Esophagus (tissue), 2 donors: ENCODE measurements around the gene LYL1. TPM values are rescaled to one million over a fixed set of nuclear protein-coding genes. Genes with fewer than 3 reads are reported as not detected.

Source experiments
- H3K27ac ChIP-seq, 2 donors: one replicate each; pipeline ENCODE4 v1.5.1; 2013; ENCODE audit warnings: low read depth in 2 of 2, mild to moderate bottlenecking in 2 of 2, inconsistent platforms in 1 of 2, low read length in 1 of 2, moderate library complexity in 1 of 2
- H3K27me3 ChIP-seq, 2 donors: one replicate each; pipeline ENCODE4 v1.6.1; 2013; ENCODE audit warnings: low read length in 2 of 2, control low read depth in 1 of 2, mild to moderate bottlenecking in 1 of 2; ENCODE audit not compliant: insufficient read depth in 2 of 2, control insufficient read depth in 1 of 2
- H3K36me3 ChIP-seq, 2 donors: one replicate each; pipeline ENCODE4 v1.6.1; 2013; ENCODE audit warnings: low read length in 1 of 2; ENCODE audit not compliant: control insufficient read depth in 2 of 2, insufficient read depth in 2 of 2
- H3K4me1 ChIP-seq, 2 donors: one replicate each; pipeline ENCODE4 v1.6.1; 2013; ENCODE audit warnings: low read length in 1 of 2; ENCODE audit not compliant: control insufficient read depth in 2 of 2, insufficient read depth in 2 of 2
- H3K4me3 ChIP-seq, 2 donors: one replicate each; pipeline ENCODE4 v1.5.1; 2013; ENCODE audit warnings: low read length in 2 of 2, mild to moderate bottlenecking in 2 of 2, low read depth in 1 of 2, moderate library complexity in 1 of 2
- H3K9me3 ChIP-seq, 2 donors: one replicate each; pipeline ENCODE4 v1.6.1; 2013; ENCODE audit warnings: mild to moderate bottlenecking in 2 of 2, low read depth in 1 of 2, low read length in 1 of 2, moderate library complexity in 1 of 2; ENCODE audit not compliant: control insufficient read depth in 2 of 2, insufficient read depth in 1 of 2
- WGBS, 2 donors: extraction: QIAGEN DNeasy Blood & Tissue Kit; methylation state at CpG; one replicate each; pipeline ENCODE4 v1.1.7; 2013; 5-methylcytosine and 5-hydroxymethylcytosine counted together
- polyA plus RNA-seq, 2 donors: library from polyadenylated mRNA; stranded (reverse); fragments of 200-250 nt; gene quantifications; one replicate each; pipeline ENCODE4 v1.2.3, GENCODE V29; 2013
- donor health status: healthy with polysubstance abuse.
- donor health status: Bipolar disorder and iron deficiency.

LYL1 gene
- polyA plus RNA-seq, 2 donors: 1.5 to 1.9 TPM

- Histone ChIP-seq H3K36me3 (peaks cover 0 to 17% of the 10 kb centered on the region in 2 donors), H3K4me1 (peaks cover 5 to 6% of the 10 kb centered on the region in 2 donors), H3K4me3 (no peak overlapping the region), H3K27me3 (no peaks in the 10 kb centered on the region), H3K27ac (peak overlapping the region in 1 of 2 donors; percentile 25), H3K9me3 (no peaks in the 10 kb centered on the region)
- WGBS, 2 donors: 51 to 61% methylated on average over 20 of the region's 20 CpGs
Measured at GRCh38 chr19:13069415-13070359, 33.0 kb downstream of the LYL1 start.

- H3K9me3 ChIP-seq: no peaks in the 10 kb centered on the region
- H3K27ac ChIP-seq: no peak overlapping the region
- 61 to 66% methylated on average over 6 of the region's 6 CpGs for WGBS, 2 donors
- no peak overlapping the region for H3K4me3 ChIP-seq
- H3K27me3 ChIP-seq: no peaks in the 10 kb centered on the region
- peaks cover 5 to 6% of the 10 kb centered on the region in 2 donors for H3K4me1 ChIP-seq
- H3K36me3 ChIP-seq: peaks cover 0 to 7% of the 10 kb centered on the region in 2 donors
Measured at GRCh38 chr19:13068085-13068846, 34.4 kb downstream of the LYL1 start.

- Histone ChIP-seq H3K27ac (peak overlapping the region in 1 of 2 donors; percentile 18), H3K4me3 (no peak overlapping the region), H3K9me3 (no peaks in the 10 kb centered on the region), H3K27me3 (no peaks in the 10 kb centered on the region), H3K36me3 (peaks cover 0 to 4% of the 10 kb centered on the region in 2 donors), H3K4me1 (peaks cover 6% of the 10 kb centered on the region in 2 donors)
- 72 to 75% methylated on average over 17 of the region's 17 CpGs for WGBS, 2 donors
Measured at GRCh38 chr19:13066933-13067807, 35.5 kb downstream of the LYL1 start.

GRCh38 chr19:13066226-13066625 lies 36.4 kb downstream of the LYL1 start:
- Histone ChIP-seq H3K27ac (peak overlapping the region in 1 of 2 donors; percentile 42), H3K27me3 (no peaks in the 10 kb centered on the region), H3K36me3 (peaks cover 0 to 5% of the 10 kb centered on the region in 2 donors), H3K4me1 (peaks cover 6 to 11% of the 10 kb centered on the region in 2 donors), H3K4me3 (no peak overlapping the region), H3K9me3 (no peaks in the 10 kb centered on the region)
- 65 to 69% methylated on average over 5 of the region's 5 CpGs for WGBS, 2 donors

GRCh38 chr19:13064092-13064489 lies 38.6 kb downstream of the LYL1 start:
- H3K27me3 ChIP-seq: no peaks in the 10 kb centered on the region
- 43 to 46% methylated on average over 6 of the region's 6 CpGs for WGBS, 2 donors
- peaks cover 6 to 22% of the 10 kb centered on the region in 2 donors for H3K4me1 ChIP-seq
- H3K4me3 ChIP-seq: no peak overlapping the region
- peak overlapping the region in 1 of 2 donors; percentile 29 for H3K27ac ChIP-seq
- H3K9me3 ChIP-seq: no peaks in the 10 kb centered on the region
- peaks cover 0 to 5% of the 10 kb centered on the region in 2 donors for H3K36me3 ChIP-seq

GRCh38 chr19:13063461-13064091 lies 39.1 kb downstream of the LYL1 start:
- Histone ChIP-seq H3K9me3 (no peaks in the 10 kb centered on the region), H3K27me3 (no peaks in the 10 kb centered on the region), H3K4me3 (no peak overlapping the region), H3K36me3 (peaks cover 0 to 3% of the 10 kb centered on the region in 2 donors), H3K27ac (peak overlapping the region in 1 of 2 donors; percentile 29), H3K4me1 (peaks cover 7 to 22% of the 10 kb centered on the region in 2 donors)
- 72 to 74% methylated on average over 5 of the region's 5 CpGs for WGBS, 2 donors

- H3K27me3 ChIP-seq: no peaks in the 10 kb centered on the region
- H3K4me1 ChIP-seq: peaks cover 7 to 22% of the 10 kb centered on the region in 2 donors
- peaks cover 0 to 3% of the 10 kb centered on the region in 2 donors for H3K36me3 ChIP-seq
- H3K27ac ChIP-seq: peak overlapping the region in 1 of 2 donors; percentile 13
- no peaks in the 10 kb centered on the region for H3K9me3 ChIP-seq
- H3K4me3 ChIP-seq: no peak overlapping the region
Measured at GRCh38 chr19:13062317-13062716, 40.3 kb downstream of the LYL1 start.

GRCh38 chr19:13060964-13061927 lies 41.4 kb downstream of the LYL1 start:
- peaks cover 5 to 29% of the 10 kb centered on the region in 2 donors for H3K4me1 ChIP-seq
- no peaks in the 10 kb centered on the region for H3K9me3 ChIP-seq
- WGBS, 2 donors: 1 to 2% methylated on average over 40 of the region's 40 CpGs
- peak overlapping the region; percentile 39 to 86 for H3K27ac ChIP-seq
- peaks cover 0 to 3% of the 10 kb centered on the region in 2 donors for H3K36me3 ChIP-seq
- peak overlapping the region; percentile 30 to 46 for H3K4me3 ChIP-seq
- no peaks in the 10 kb centered on the region for H3K27me3 ChIP-seq
